Choroid plexus epithelial cell (primary cell): Measurements from ENCODE around the gene MGP.

Source experiments
- DNase-seq: peaks from one replicate; pipeline ENCODE4 v3.0.0-alpha.2; 2010; ENCODE audit warnings: low read depth
- H3K4me3 ChIP-seq: 2 replicates; pipeline ENCODE4 v1.5.1; 2011; ENCODE audit warnings: low read depth, mild to moderate bottlenecking, control low read depth, low read length, moderate library complexity
- TF ChIP-seq, protein P1 (sequence below): conservative IDR thresholded peaks from 2 replicates; pipeline ENCODE4 v1.5.1; 2011; ENCODE audit warnings: low read depth, mild to moderate bottlenecking, control low read depth, inconsistent platforms, low read length, moderate library complexity

MGP gene

DNA sequence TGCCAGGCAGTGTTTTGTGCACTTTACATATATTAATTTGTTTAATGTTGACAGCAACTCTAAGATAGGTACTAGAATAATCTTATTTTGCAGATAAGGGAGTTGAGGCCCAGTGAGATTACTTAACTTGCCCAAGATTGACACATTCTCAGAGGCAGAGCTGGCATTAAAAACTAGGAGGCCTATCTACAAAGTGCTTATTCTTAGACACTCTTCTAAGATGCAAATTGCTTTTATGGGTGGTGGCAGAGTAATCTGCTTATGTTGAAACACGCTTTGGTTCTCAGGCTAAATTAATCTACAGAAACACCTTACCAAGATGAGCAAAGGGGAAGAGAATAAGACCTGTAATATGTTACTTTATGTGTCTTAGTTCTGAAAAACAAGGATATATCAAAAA is 7.2 kb downstream of the MGP start:
- no peak overlapping the region for H3K4me3 ChIP-seq
- TF ChIP-seq, protein P1, sequence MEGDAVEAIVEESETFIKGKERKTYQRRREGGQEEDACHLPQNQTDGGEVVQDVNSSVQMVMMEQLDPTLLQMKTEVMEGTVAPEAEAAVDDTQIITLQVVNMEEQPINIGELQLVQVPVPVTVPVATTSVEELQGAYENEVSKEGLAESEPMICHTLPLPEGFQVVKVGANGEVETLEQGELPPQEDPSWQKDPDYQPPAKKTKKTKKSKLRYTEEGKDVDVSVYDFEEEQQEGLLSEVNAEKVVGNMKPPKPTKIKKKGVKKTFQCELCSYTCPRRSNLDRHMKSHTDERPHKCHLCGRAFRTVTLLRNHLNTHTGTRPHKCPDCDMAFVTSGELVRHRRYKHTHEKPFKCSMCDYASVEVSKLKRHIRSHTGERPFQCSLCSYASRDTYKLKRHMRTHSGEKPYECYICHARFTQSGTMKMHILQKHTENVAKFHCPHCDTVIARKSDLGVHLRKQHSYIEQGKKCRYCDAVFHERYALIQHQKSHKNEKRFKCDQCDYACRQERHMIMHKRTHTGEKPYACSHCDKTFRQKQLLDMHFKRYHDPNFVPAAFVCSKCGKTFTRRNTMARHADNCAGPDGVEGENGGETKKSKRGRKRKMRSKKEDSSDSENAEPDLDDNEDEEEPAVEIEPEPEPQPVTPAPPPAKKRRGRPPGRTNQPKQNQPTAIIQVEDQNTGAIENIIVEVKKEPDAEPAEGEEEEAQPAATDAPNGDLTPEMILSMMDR, result no peak
- no peak for DNase-seq

DNA sequence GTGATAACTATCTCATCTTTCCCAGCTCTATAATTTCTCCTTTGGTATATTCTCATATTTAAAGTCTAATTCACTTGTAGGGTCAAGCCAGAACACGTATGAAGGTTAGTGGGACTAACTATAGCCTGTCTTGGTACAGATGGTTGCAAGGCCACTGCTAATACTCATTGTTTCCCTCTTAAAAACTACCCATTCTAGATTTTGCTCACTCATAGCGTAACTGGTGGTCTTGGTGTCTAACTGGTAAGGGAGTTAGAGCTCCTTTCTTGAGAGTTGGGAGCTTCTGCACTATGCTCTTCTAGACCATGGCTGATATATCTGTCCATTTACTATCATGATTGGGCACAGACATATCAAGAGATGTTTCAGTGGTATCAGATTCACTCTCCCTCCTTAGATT is 8.8 kb downstream of the MGP start:
- TF ChIP-seq, protein P1, result no peak
- no peak for DNase-seq
- H3K4me3 ChIP-seq, result no peak overlapping the region

DNA sequence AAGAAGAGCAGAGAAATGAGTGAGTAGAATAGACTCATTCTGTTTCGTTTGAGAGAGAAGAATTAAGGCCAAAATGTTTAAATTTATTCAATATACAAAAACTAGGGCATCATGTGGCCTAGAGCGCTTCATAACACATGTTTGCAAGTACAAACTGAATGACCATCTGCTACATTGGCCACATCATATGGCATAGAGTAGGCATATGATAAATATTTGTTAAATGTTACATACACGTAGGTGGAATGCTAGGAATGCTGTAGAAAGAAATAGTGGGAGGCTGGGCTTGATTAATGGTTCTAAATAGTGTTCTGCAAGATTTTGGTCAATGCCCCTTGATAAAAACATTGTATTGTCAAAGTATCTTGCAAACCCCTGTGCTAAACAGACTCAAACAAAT is 10.8 kb downstream of the MGP start:
- DNase-seq, result peak; percentile 49
- H3K4me3 ChIP-seq, result no peak overlapping the region
- TF ChIP-seq, protein P1, result no peak

DNA sequence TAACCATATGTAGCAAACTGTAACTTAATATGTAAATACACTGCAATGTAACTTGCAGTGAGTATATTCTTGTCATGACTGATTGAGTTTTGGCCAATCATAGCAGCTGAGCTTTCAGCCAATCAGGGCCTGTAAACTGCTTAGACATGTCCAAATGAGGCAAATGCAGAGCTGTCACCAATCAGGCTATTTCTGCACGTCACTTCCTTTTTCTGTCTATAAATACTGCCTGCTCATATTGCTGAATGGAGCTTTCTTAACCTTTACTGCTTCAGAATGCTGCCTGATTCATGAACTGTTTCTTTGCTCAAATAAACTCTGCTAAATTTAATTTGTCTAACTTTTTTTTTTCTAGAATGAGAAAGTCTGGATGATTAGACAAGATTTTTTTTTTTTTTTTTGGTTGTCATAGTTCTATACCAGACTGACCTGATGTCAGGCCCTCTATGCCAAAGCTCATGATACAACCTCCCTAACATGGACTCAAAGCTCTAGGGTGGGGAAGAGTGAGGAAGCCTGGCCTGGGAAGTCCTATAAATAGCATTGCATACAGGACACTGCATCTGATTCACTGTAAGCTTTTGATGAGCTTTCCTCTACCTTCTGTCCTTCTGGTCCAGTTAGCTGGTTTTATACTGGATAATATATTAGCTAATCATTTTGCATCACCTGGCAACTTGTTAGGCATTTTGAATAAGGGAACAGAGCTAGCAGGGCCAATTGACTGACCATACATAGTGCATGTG is 12.0 kb downstream of the MGP start:
- H3K4me3 ChIP-seq, result no peak overlapping the region
- TF ChIP-seq, protein P1, result no peak
- DNase-seq, result peak; percentile 7

DNA sequence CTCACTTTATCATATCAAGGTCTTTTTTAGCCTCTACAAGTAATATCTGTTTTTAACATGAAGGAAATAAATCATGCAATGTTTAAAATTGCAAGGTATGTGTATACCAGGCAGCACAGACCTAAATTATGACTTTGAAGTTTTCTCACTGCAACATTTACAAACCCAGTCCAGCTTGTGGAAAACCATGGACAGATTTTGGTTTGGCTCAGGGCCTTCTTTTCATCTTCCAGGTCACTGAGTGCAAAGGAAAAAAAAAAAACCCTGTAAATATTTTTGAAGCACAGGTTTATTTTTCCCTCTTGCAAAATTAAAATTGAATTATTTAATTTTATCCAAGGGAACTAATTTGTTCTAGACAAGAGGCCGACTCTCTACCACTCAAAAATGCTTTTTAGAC is 13.8 kb downstream of the MGP start:
- no peak for DNase-seq
- TF ChIP-seq, protein P1, result no peak
- H3K4me3 ChIP-seq, result no peak overlapping the region

DNA sequence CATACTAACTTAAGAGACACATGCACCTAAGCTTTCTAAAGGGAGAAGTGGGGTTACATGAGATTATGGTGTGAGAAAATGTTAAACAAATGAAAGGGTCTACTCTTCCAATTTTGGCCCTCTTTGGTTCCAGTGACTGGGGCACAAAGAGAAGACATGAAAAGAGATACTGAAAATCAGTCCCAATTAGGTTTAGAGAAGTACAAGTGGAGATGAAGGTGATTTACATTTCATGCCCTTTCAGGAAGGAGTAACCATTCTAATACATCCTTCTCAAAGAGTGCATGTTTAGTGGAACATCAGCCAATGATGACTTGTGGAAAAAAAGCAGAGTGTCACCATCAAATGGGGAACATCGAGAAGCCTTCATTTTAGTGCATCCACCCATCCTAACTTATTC is 14.4 kb downstream of the MGP start:
- no peak for DNase-seq
- TF ChIP-seq, protein P1, result no peak
- H3K4me3 ChIP-seq, result no peak overlapping the region

DNA sequence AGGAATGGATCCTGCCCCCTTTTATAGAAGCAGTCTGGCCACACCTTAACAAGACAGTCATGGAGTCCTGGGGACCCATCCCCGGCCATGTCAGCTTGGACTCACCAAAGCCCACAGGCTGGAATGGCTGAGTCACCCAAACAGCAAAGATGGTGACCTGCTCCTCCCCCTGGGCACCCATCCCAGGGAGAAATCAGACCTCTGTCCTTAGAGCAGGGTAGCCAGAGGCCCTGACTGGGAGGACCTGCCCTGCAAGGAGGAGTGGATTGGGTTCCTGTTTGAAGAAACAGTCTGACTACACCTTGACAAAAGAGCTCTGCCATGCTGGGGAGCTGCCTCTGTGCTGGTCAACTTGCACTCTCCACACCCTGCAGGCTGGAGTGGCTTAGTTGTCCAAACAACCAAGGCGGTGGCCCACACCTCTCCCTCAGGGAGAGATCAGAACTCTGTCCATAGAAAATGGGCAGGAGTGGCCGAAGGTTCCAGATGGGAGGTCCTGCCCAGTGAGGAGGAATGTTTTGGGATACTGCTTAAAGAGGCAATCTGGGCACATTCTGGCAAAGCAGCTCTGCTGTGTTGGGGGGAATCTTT is 16.6 kb downstream of the MGP start:
- H3K4me3 ChIP-seq, result no peak overlapping the region
- peak; percentile 18 for DNase-seq
- TF ChIP-seq, protein P1, result no peak
